ENCODE results near the gene ANAPC13.

The ANAPC13 gene

GRCh38 chr3:134447351-134447750 is 38.4 kb downstream of the ANAPC13 start:
- DNase-seq, result no peak

- DNase-seq, result no peak
These were observed 39.0 kb downstream of the ANAPC13 start for GRCh38 chr3:134446800-134447199.

GRCh38 chr3:134445636-134446035 is 40.1 kb downstream of the ANAPC13 start:
- no peak for DNase-seq

- no peak for DNase-seq
These were observed 40.7 kb downstream of the ANAPC13 start for GRCh38 chr3:134445095-134445494.

GRCh38 chr3:134441821-134442220 is 44.0 kb downstream of the ANAPC13 start:
- DNase-seq, result no peak

- DNase-seq, result no peak
These were observed 44.5 kb downstream of the ANAPC13 start for GRCh38 chr3:134441321-134441720.

GRCh38 chr3:134437211-134437752 is 48.5 kb downstream of the ANAPC13 start:
- DNase-seq, result no peak

GRCh38 chr3:134432236-134432635 is 53.5 kb downstream of the ANAPC13 start:
- DNase-seq, result no peak

GRCh38 chr3:134430950-134431445 is 54.8 kb downstream of the ANAPC13 start:
- DNase-seq, result no peak

- DNase-seq, result no peak
These were observed 55.6 kb downstream of the ANAPC13 start for GRCh38 chr3:134430174-134430573.

GRCh38 chr3:134428401-134428800 is 57.4 kb downstream of the ANAPC13 start:
- no peak for DNase-seq

Measured in right hindlimb (tissue), 1 donor.